Daoy (cell line): ENCODE data around the gene RHCE. TPM values are rescaled to one million over a fixed set of nuclear protein-coding genes. Genes with fewer than 3 reads are reported as not detected.
A peak's percentile ranks its signal among the peaks of the same experiment; 100 is the strongest.
"Not testable (repeated sequence)": the region's sequence is repeated elsewhere in the genome, so short reads cannot be mapped to it uniquely, and the experiment has no call there.

ENCODE experiments used
- DNase-seq: peaks from one replicate; pipeline ENCODE4 v3.0.0-alpha.2; 2015; ENCODE audit warnings: low read depth
- total RNA-seq: library from RNA; depleted of rRNA; stranded (reverse); fragments of >200 nt; shearing (Covaris generic); gene quantifications from 2 replicates; pipeline ENCODE4 v1.2.3, GENCODE V29; 2014

The RHCE gene
- total RNA-seq, 1 experiment from 2014 or later: 0.23 TPM

- DNase-seq: not testable (repeated sequence)
Observed at GRCh38 chr1:25398079-25398478, 22.5 kb downstream of the RHCE start.

GRCh38 chr1:25397549-25397948, 23.1 kb downstream of the RHCE start:
- not testable (repeated sequence) for DNase-seq

- DNase-seq: no peak
Observed at GRCh38 chr1:25392841-25393240, 27.8 kb downstream of the RHCE start.

GRCh38 chr1:25389721-25390120, 30.9 kb downstream of the RHCE start:
- not testable (repeated sequence) for DNase-seq

GRCh38 chr1:25388691-25389090, 31.9 kb downstream of the RHCE start:
- DNase-seq: not testable (repeated sequence)

- DNase-seq: not testable (repeated sequence)
Observed at GRCh38 chr1:25387096-25387495, 33.5 kb downstream of the RHCE start.

- DNase-seq: not testable (repeated sequence)
Observed at GRCh38 chr1:25383875-25384274, 36.8 kb downstream of the RHCE start.

GRCh38 chr1:25383090-25383489, 37.5 kb downstream of the RHCE start:
- DNase-seq: not testable (repeated sequence)

- not testable (repeated sequence) for DNase-seq
Observed at GRCh38 chr1:25382543-25382942, 38.1 kb downstream of the RHCE start.

- DNase-seq: not testable (repeated sequence)
Observed at GRCh38 chr1:25378367-25378766, 42.3 kb downstream of the RHCE start.

GRCh38 chr1:25371757-25372156, 48.9 kb downstream of the RHCE start:
- DNase-seq: peak; percentile 15

- DNase-seq: not testable (repeated sequence)
Observed at GRCh38 chr1:25369691-25370271, 50.8 kb downstream of the RHCE start.

- DNase-seq: no peak
Observed at GRCh38 chr1:25369241-25369640, 51.4 kb downstream of the RHCE start.

- not testable (repeated sequence) for DNase-seq
Observed at GRCh38 chr1:25362634-25363559, 57.7 kb downstream of the RHCE start.

GRCh38 chr1:25361901-25362300, 58.7 kb downstream of the RHCE start:
- no peak for DNase-seq

GRCh38 chr1:25360596-25361581, 59.7 kb downstream of the RHCE start:
- DNase-seq: peak; percentile 88

- DNase-seq: no peak
Observed at GRCh38 chr1:25356848-25357247, 63.8 kb downstream of the RHCE start.

GRCh38 chr1:25356441-25356840, 64.2 kb downstream of the RHCE start:
- DNase-seq: no peak

GRCh38 chr1:25355841-25356395, 64.7 kb downstream of the RHCE start:
- no peak for DNase-seq

GRCh38 chr1:25349606-25350005, 71.0 kb downstream of the RHCE start:
- no peak for DNase-seq

- no peak for DNase-seq
Observed at GRCh38 chr1:25347556-25347955, 73.1 kb downstream of the RHCE start.
